ENCODE results near the gene PLD1.

The PLD1 gene

DNA sequence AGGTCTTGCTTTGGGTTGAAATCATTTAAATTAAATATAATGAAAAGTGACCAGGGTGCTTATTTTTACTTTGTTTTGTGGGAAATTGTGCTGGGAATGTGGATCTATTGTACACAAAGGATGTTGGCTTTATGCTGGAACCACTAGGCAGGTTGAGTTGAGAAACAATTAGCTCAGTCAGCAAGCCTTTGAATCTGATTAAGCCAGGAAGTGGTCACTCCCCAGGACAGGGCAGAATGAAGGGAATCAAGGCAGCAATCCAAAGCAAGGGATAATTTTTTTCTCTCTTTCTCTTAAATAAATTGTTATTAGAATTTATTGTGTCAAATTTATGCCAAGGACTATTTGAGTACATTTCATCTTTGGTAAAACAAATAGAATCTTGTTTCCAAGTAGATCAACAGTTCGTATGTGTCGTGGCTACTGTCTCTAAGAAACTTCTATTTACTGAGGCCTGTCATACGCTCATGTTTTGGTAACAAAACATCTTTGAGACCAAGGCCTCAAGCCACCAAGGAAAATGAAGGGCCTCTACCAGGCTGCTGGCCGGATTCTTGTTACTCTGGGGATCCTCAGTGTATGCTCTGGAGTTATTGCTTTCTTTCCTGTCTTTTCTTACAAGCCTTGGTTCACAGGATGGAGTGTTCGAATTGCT, 32.7 kb upstream of the PLD1 start, which contains the start of gene TMEM212:
TSS of gene TMEM212 (plus strand) at position 486 of the 655 bp plus-strand sequence. CDS start at position 521, 35 bp downstream.
- no peak for DNase-seq
- no peak for TF ChIP-seq GATA1 (IDR thresholded peaks at IDR 0.05; ENCODE audit: low read depth, low read length)
- TF ChIP-seq POLR2A (IDR thresholded peaks at IDR 0.05; ENCODE audit: low read length), result no peak

GRCh38 chr3:171841620-171842000, 31.3 kb upstream of the PLD1 start:
- DNase-seq, result no peak
- TF ChIP-seq POLR2A (IDR thresholded peaks at IDR 0.05; ENCODE audit: low read length) (no peak), GATA1 (IDR thresholded peaks at IDR 0.05; ENCODE audit: low read depth, low read length) (no peak)

DNA sequence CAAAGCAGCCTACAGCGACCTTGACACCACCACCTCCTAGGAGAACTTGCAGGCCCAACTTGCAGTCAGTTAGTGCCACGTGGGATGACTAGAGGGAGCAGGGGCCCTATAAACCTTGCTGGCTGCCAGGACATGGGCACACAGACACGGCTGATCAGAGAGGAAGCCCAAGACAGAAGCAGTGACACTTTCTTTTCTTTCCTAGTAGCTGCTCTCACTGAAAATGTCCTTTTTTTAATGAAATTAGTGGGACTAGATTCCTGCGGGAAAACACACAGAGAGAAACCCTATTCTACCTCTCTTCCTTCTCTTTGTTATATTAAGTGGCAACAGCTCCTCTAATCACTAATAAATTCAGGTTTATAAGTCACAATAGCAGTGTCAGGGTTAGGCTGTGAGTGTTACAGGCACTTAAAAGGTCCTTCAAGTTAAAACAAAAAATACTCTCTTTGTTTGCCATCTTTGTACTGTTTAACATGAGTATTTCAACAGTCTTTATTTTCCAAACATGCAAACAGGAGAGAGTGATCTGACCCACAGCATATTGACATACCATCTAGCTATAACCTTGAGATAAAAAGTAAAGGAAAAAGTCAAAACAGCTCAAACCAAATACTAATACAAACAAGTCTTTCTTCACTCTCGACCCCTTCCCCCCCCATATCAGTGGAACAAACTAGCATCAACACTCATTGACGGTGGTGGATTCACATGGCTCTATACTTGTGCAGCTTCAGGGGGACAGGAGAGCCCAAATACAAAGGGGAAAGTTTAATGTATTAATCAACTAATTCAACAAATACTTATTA, 30.7 kb upstream of the PLD1 start:
- no peak for DNase-seq
- no peak for TF ChIP-seq GATA1 (IDR thresholded peaks at IDR 0.05; ENCODE audit: low read depth, low read length)
- no peak for TF ChIP-seq POLR2A (IDR thresholded peaks at IDR 0.05; ENCODE audit: low read length)

GRCh38 chr3:171840445-171840810, 30.1 kb upstream of the PLD1 start:
- no peak for TF ChIP-seq GATA1 (IDR thresholded peaks at IDR 0.05; ENCODE audit: low read depth, low read length)
- TF ChIP-seq POLR2A (IDR thresholded peaks at IDR 0.05; ENCODE audit: low read length), result no peak
- DNase-seq, result no peak

GRCh38 chr3:171839270-171839669, 29.0 kb upstream of the PLD1 start:
- no peak for DNase-seq
- TF ChIP-seq GATA1 (IDR thresholded peaks at IDR 0.05; ENCODE audit: low read depth, low read length), result no peak
- no peak for TF ChIP-seq POLR2A (IDR thresholded peaks at IDR 0.05; ENCODE audit: low read length)

GRCh38 chr3:171838218-171838720, 28.0 kb upstream of the PLD1 start:
- TF ChIP-seq GATA1 (IDR thresholded peaks at IDR 0.05; ENCODE audit: low read depth, low read length) (no peak), POLR2A (IDR thresholded peaks at IDR 0.05; ENCODE audit: low read length) (no peak)

DNA sequence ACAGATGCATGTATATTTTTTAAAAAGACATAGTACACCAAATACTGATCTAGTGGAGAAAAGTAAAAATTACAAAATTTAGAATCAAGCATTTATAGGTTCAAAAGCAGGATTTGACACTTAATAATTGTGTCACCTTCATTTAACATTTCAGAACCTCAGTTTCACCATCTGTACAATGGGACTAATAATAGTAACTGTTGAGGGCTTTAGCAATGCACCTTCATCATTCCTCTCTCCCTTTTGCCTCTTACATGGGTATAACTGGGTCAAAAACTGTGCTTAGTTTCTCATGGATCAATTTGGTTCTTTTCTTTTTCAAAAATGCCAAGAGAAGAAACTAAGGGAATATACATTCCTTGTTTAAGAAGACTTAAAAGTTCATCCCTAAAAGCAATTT, 27.4 kb upstream of the PLD1 start:
- no peak for DNase-seq
- TF ChIP-seq GATA1 (IDR thresholded peaks at IDR 0.05; ENCODE audit: low read depth, low read length) (no peak), POLR2A (IDR thresholded peaks at IDR 0.05; ENCODE audit: low read length) (no peak)

More at GRCh38 chr3:171838218-171838720, 28.0 kb upstream of the PLD1 start:
- no peak for DNase-seq

GRCh38 chr3:171836855-171837254, 26.6 kb upstream of the PLD1 start:
- no peak for DNase-seq
- TF ChIP-seq GATA1 (IDR thresholded peaks at IDR 0.05; ENCODE audit: low read depth, low read length) (no peak), POLR2A (IDR thresholded peaks at IDR 0.05; ENCODE audit: low read length) (no peak)

DNA sequence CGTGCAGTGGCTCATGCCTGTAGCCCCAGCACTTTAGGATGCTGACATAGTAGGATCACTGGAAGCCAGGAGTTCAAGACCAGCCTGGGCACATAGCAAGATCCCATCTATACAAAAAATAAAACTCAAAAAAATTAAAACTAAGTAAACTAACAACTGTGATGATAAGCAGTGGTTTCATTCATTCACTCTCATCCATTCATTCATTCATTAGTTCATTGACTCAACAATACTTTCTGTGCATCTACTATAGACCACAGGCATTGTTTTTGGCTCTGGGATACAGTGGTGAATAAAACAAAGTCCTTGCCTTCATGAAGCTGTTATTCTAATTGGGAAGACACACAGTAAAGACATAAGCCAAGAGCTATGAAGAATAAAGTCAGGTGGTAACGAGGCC, 25.3 kb upstream of the PLD1 start:
- TF ChIP-seq POLR2A (IDR thresholded peaks at IDR 0.05; ENCODE audit: low read length), result no peak
- no peak for TF ChIP-seq GATA1 (IDR thresholded peaks at IDR 0.05; ENCODE audit: low read depth, low read length)
- DNase-seq, result no peak

- TF ChIP-seq POLR2A (IDR thresholded peaks at IDR 0.05; ENCODE audit: low read length) (no peak), GATA1 (IDR thresholded peaks at IDR 0.05; ENCODE audit: low read depth, low read length) (no peak)
- DNase-seq, result peak in 1 of 2 experiments; percentile 15
These were observed 24.8 kb upstream of the PLD1 start for GRCh38 chr3:171835116-171835515.

- no peak for TF ChIP-seq POLR2A (IDR thresholded peaks at IDR 0.05; ENCODE audit: low read length)
- DNase-seq, result no peak
These were observed 24.1 kb upstream of the PLD1 start for GRCh38 chr3:171834461-171834801.

GRCh38 chr3:171833789-171834460, 23.6 kb upstream of the PLD1 start:
- peak; percentile 54 to 57 for DNase-seq

GRCh38 chr3:171832989-171833388, 22.7 kb upstream of the PLD1 start:
- DNase-seq, result no peak
- TF ChIP-seq POLR2A (IDR thresholded peaks at IDR 0.05; ENCODE audit: low read length) (no peak), GATA1 (IDR thresholded peaks at IDR 0.05; ENCODE audit: low read depth, low read length) (no peak)

More at GRCh38 chr3:171833789-171834460, 23.6 kb upstream of the PLD1 start:
- TF ChIP-seq GATA1 (IDR thresholded peaks at IDR 0.05; ENCODE audit: low read depth, low read length) (no peak), POLR2A (IDR thresholded peaks at IDR 0.05; ENCODE audit: low read length) (no peak)

DNA sequence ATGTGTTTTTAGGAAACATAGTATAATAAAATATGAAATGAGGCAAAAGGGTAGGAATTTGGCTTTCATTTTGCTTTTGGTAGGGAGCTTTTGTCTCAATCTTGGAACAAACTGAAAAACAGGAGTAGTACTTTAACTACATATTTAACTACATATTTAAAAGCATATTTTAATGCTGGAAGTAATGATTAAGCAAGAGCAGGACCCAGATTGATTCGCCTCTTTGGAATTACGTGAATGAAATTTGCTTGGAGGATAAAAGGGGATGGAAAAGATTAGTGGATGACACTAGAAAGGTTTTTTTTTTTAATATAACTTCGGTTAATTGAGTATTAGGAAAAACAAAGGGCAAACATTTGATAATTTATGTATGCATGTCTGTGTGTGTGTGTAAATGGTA, 21.7 kb upstream of the PLD1 start:
- no peak for DNase-seq
- TF ChIP-seq GATA1 (IDR thresholded peaks at IDR 0.05; ENCODE audit: low read depth, low read length) (no peak), POLR2A (IDR thresholded peaks at IDR 0.05; ENCODE audit: low read length) (no peak)
